ENCODE measurements around the gene PTH2R. TPM values are rescaled to one million over a fixed set of nuclear protein-coding genes. Genes with fewer than 3 reads are reported as not detected.
"Not testable (repeated sequence)": the region's sequence is repeated elsewhere in the genome, so short reads cannot be mapped to it uniquely, and the experiment has no call there.

The PTH2R gene
- total RNA-seq, 2 donors from 2014 or later = not detected

GRCh38 chr2:208426412-208427045, 19.9 kb downstream of the PTH2R start:
- no peaks in the 10 kb centered on the region for H3K9me3 ChIP-seq
- ATAC-seq (ENCODE audit: insufficient number of reproducible peaks, low FRiP score, low read depth) (no peak), DNase-seq (ENCODE audit: low spot score) (no peak)
- H3K36me3 ChIP-seq = no peaks in the 10 kb centered on the region
- no peaks in the 10 kb centered on the region for H3K4me1 ChIP-seq (ENCODE audit: control insufficient read depth in 1 of 2, low read depth in 2 of 2)
- H3K27me3 ChIP-seq (replicated peaks; ENCODE audit: insufficient read depth) = no peaks in the 10 kb centered on the region
- no peak for TF ChIP-seq CTCF (IDR thresholded peaks at IDR 0.05)
- H3K27ac ChIP-seq = no peak overlapping the region
- no peak overlapping the region for H3K4me3 ChIP-seq

- H3K27me3 ChIP-seq (replicated peaks; ENCODE audit: insufficient read depth) = no peaks in the 10 kb centered on the region
- H3K4me1 ChIP-seq (ENCODE audit: control insufficient read depth in 1 of 2, low read depth in 2 of 2) = no peaks in the 10 kb centered on the region
- TF ChIP-seq CTCF (IDR thresholded peaks at IDR 0.05) = no peak
- ATAC-seq (ENCODE audit: insufficient number of reproducible peaks, low FRiP score, low read depth) (no peak), DNase-seq (ENCODE audit: low spot score) (no peak)
- H3K36me3 ChIP-seq = no peaks in the 10 kb centered on the region
- H3K9me3 ChIP-seq = no peaks in the 10 kb centered on the region
- H3K27ac ChIP-seq = no peak overlapping the region
- H3K4me3 ChIP-seq = no peak overlapping the region
Observed at GRCh38 chr2:208437755-208438154, 31.2 kb downstream of the PTH2R start.

GRCh38 chr2:208440716-208441115, 34.1 kb downstream of the PTH2R start:
- H3K4me3 ChIP-seq = no peak overlapping the region
- ATAC-seq (ENCODE audit: insufficient number of reproducible peaks, low FRiP score, low read depth) = no peak
- no peak for TF ChIP-seq CTCF (IDR thresholded peaks at IDR 0.05)
- no peak for DNase-seq (ENCODE audit: low spot score)
- H3K27ac ChIP-seq = no peak overlapping the region
- H3K27me3 ChIP-seq (replicated peaks; ENCODE audit: insufficient read depth) = no peaks in the 10 kb centered on the region
- H3K9me3 ChIP-seq = no peaks in the 10 kb centered on the region
- no peaks in the 10 kb centered on the region for H3K36me3 ChIP-seq
- H3K4me1 ChIP-seq (ENCODE audit: control insufficient read depth in 1 of 2, low read depth in 2 of 2) = no peaks in the 10 kb centered on the region

GRCh38 chr2:208441951-208442350, 35.4 kb downstream of the PTH2R start:
- no peak overlapping the region for H3K27ac ChIP-seq
- no peak for ATAC-seq (ENCODE audit: insufficient number of reproducible peaks, low FRiP score, low read depth)
- no peak for DNase-seq (ENCODE audit: low spot score)
- H3K4me1 ChIP-seq (ENCODE audit: control insufficient read depth in 1 of 2, low read depth in 2 of 2) = no peaks in the 10 kb centered on the region
- no peaks in the 10 kb centered on the region for H3K36me3 ChIP-seq
- no peak for TF ChIP-seq CTCF (IDR thresholded peaks at IDR 0.05)
- no peaks in the 10 kb centered on the region for H3K27me3 ChIP-seq (replicated peaks; ENCODE audit: insufficient read depth)
- no peak overlapping the region for H3K4me3 ChIP-seq
- H3K9me3 ChIP-seq = no peaks in the 10 kb centered on the region

GRCh38 chr2:208447447-208447846, 40.9 kb downstream of the PTH2R start:
- H3K27me3 ChIP-seq (replicated peaks; ENCODE audit: insufficient read depth); H3K4me3 ChIP-seq; ATAC-seq (ENCODE audit: insufficient number of reproducible peaks, low FRiP score, low read depth); H3K27ac ChIP-seq; DNase-seq (ENCODE audit: low spot score); H3K9me3 ChIP-seq; H3K4me1 ChIP-seq (ENCODE audit: control insufficient read depth in 1 of 2, low read depth in 2 of 2); H3K36me3 ChIP-seq: not testable (repeated sequence)

GRCh38 chr2:208451061-208451460, 44.5 kb downstream of the PTH2R start:
- H3K9me3 ChIP-seq = no peaks in the 10 kb centered on the region
- H3K4me3 ChIP-seq = no peak overlapping the region
- no peaks in the 10 kb centered on the region for H3K4me1 ChIP-seq (ENCODE audit: control insufficient read depth in 1 of 2, low read depth in 2 of 2)
- no peak for DNase-seq (ENCODE audit: low spot score)
- H3K36me3 ChIP-seq = no peaks in the 10 kb centered on the region
- ATAC-seq (ENCODE audit: insufficient number of reproducible peaks, low FRiP score, low read depth) = no peak
- no peak for TF ChIP-seq CTCF (IDR thresholded peaks at IDR 0.05)
- H3K27ac ChIP-seq = no peak overlapping the region
- no peaks in the 10 kb centered on the region for H3K27me3 ChIP-seq (replicated peaks; ENCODE audit: insufficient read depth)

Data from thoracic aorta (tissue), 2 donors.